Spleen (tissue), 11 donors: ENCODE data around the gene SLC25A48. TPM values are rescaled to one million over a fixed set of nuclear protein-coding genes. Genes with fewer than 3 reads are reported as not detected.

Experiments used
- DNase-seq: peaks from one replicate; pipeline ENCODE4 v3.0.0-alpha.2; 2020
- H3K27ac ChIP-seq, 8 donors: fragments of 200-600 bp; sonication (generic) in 7 of 8; 1 replicate in 4 of 8; 2 replicates in 4 of 8; pipeline versions ENCODE4 v1.5.0 to v1.8.0; 2016 to 2021; ENCODE audit warnings: inconsistent platforms in 4 of 8, mild to moderate bottlenecking in 4 of 8, moderate library complexity in 1 of 8
- H3K27me3 ChIP-seq, 7 donors: fragments of 200-600 bp; sonication (generic) in 6 of 7; replicated peaks in 1 of 7; 1 replicate in 4 of 7; 2 replicates in 3 of 7; pipeline versions ENCODE4 v1.5.0 to v1.8.0; 2016 to 2021; ENCODE audit warnings: inconsistent platforms in 3 of 7, mild to moderate bottlenecking in 1 of 7
- H3K36me3 ChIP-seq, 6 donors: fragments of 200-600 bp; sonication (generic) in 5 of 6; 1 replicate in 4 of 6; 2 replicates in 2 of 6; pipeline versions ENCODE4 v1.5.0 to v1.8.0; 2016 to 2021; ENCODE audit warnings: inconsistent platforms in 2 of 6
- H3K4me1 ChIP-seq, 6 donors: fragments of 200-600 bp; sonication (generic) in 5 of 6; 1 replicate in 3 of 6; 2 replicates in 3 of 6; pipeline versions ENCODE4 v1.5.0 to v1.8.0; 2016 to 2021; ENCODE audit warnings: inconsistent platforms in 3 of 6
- H3K4me3 ChIP-seq, 8 donors: fragments of 200-600 bp; sonication (generic) in 7 of 8; 1 replicate in 4 of 8; 2 replicates in 4 of 8; pipeline versions ENCODE4 v1.5.0 to v1.8.0; 2016 to 2021; ENCODE audit warnings: inconsistent platforms in 4 of 8, mild to moderate bottlenecking in 4 of 8, moderate library complexity in 2 of 8
- H3K9me3 ChIP-seq, 8 donors: fragments of 200-600 bp; sonication (generic) in 7 of 8; 1 replicate in 4 of 8; 2 replicates in 4 of 8; pipeline versions ENCODE4 v1.5.0 to v1.8.0; 2016 to 2021; ENCODE audit warnings: inconsistent platforms in 4 of 8
- POLR2A ChIP-seq, 3 donors: fragments of 450-650 bp; IDR thresholded peaks; one replicate each; pipeline ENCODE4 v1.5.1; 2017; ENCODE audit warnings: antibody characterized with exemption in 3 of 3, mild to moderate bottlenecking in 1 of 3
- POLR2AphosphoS5 ChIP-seq, 3 donors: sonication (generic); formaldehyde crosslinking; IDR thresholded peaks; one replicate each; pipeline ENCODE4 v1.5.1; 2017; ENCODE audit warnings: antibody characterized with exemption in 3 of 3
- WGBS, 5 donors: extraction: QIAGEN DNeasy Blood & Tissue Kit in 3 of 5; methylation state at CpG; one replicate each; pipeline versions ENCODE4 v1.1.5 to v1.1.7; 2013 to 2018; 5-methylcytosine and 5-hydroxymethylcytosine counted together
- intact Hi-C: fragments of 100-400 bp; cut with DNase I; formaldehyde crosslinking; loops from one replicate; pipeline ENCODE4 v1.15.0; 2023; ENCODE audit warnings: low total_unique reads
- polyA plus RNA-seq, 3 donors: library from polyadenylated mRNA; stranded (reverse); fragments of 200-250 nt; gene quantifications; one replicate each; pipeline ENCODE4 v1.2.1, GENCODE V29; 2013
- total RNA-seq, 7 donors: library from RNA; depleted of rRNA in 3 of 7; stranded (reverse); fragments of >200 nt in 3 of 7; fragmentation: NEBNext Ultra II Directional in 4 of 7; extraction: Animal tissue kit (Norgen Biotek cat#: 25700) in 4 of 7; gene quantifications; one replicate each; pipeline versions ENCODE4 v1.1.0 to v1.2.1, GENCODE V29; 2016 to 2021
- TF ChIP-seq, protein P1 (sequence below), 11 experiments: fragments of 200-600 bp in 7 of 11; fragments of 450-650 bp in 4 of 11; sonication (generic) in 4 of 11; IDR thresholded peaks in 8 of 11; conservative IDR thresholded peaks in 3 of 11; 1 replicate in 7 of 11; 2 replicates in 4 of 11; pipeline versions ENCODE4 v1.4.0 to v1.8.0; 2016 to 2021; ENCODE audit warnings: antibody characterized with exemption in 11 of 11, inconsistent platforms in 4 of 11, mild to moderate bottlenecking in 1 of 11
- donor health status: healthy with polysubstance abuse.
- donor health status: DM: no; HTN: no; CAD: no; lungs with moderate emphysema.
- donor health status: DM: no; HTN: no; CAD: no.
- donor health status: Bipolar disorder and iron deficiency.
- donor health status: healthy.
- donor health status: DM: no; HTN: no; CAD: no.
- donor health status: DM: yes; HTN: yes; CAD: no.

SLC25A48 gene
- total and polyA plus RNA-seq, 10 donors: 0.06 to 0.66 (median 0.33) TPM; not detected in 7

DNA sequence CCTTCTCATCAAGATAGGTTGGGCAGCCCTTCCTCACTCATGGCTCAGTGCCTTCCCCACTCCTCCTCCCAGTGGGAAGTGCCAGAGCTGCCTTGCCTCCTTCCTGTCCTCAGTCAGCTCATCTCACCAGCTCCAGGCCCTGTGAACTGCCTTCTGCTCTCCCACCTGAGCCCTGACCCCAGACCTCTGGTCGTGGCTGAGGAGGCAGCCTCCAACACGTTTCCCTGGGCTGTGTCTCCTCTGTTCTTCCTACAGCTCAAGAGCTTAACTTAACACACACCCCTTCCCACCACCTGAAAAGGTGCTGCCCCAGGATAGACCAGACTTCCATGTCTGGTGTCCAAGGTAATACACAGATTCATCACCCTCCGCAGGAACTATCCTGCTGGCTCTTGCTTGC, 40.0 kb downstream of the SLC25A48 start:
- intact Hi-C loops: no loop called here
- no peak overlapping the region for H3K4me3 ChIP-seq
- no peaks in the 10 kb centered on the region for H3K9me3 ChIP-seq
- H3K4me1 ChIP-seq: no peaks in the 10 kb centered on the region
- no peak for TF ChIP-seq POLR2AphosphoS5 (IDR thresholded peaks at IDR 0.05)
- TF ChIP-seq, protein P1, sequence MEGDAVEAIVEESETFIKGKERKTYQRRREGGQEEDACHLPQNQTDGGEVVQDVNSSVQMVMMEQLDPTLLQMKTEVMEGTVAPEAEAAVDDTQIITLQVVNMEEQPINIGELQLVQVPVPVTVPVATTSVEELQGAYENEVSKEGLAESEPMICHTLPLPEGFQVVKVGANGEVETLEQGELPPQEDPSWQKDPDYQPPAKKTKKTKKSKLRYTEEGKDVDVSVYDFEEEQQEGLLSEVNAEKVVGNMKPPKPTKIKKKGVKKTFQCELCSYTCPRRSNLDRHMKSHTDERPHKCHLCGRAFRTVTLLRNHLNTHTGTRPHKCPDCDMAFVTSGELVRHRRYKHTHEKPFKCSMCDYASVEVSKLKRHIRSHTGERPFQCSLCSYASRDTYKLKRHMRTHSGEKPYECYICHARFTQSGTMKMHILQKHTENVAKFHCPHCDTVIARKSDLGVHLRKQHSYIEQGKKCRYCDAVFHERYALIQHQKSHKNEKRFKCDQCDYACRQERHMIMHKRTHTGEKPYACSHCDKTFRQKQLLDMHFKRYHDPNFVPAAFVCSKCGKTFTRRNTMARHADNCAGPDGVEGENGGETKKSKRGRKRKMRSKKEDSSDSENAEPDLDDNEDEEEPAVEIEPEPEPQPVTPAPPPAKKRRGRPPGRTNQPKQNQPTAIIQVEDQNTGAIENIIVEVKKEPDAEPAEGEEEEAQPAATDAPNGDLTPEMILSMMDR (IDR thresholded peaks at IDR 0.05 in 8 of 11, conservative IDR thresholded peaks at IDR 0.05 in 3 of 11): no peak
- TF ChIP-seq POLR2A (IDR thresholded peaks at IDR 0.05): no peak
- H3K27ac ChIP-seq: no peak overlapping the region
- H3K27me3 ChIP-seq: peaks cover 0 to 16% (median 0%) of the 10 kb centered on the region in 7 donors
- 63 to 75% (median 67%) methylated on average over 3 of the region's 3 CpGs for WGBS, 5 donors
- DNase-seq: peak; percentile 56
- no peaks in the 10 kb centered on the region for H3K36me3 ChIP-seq

DNA sequence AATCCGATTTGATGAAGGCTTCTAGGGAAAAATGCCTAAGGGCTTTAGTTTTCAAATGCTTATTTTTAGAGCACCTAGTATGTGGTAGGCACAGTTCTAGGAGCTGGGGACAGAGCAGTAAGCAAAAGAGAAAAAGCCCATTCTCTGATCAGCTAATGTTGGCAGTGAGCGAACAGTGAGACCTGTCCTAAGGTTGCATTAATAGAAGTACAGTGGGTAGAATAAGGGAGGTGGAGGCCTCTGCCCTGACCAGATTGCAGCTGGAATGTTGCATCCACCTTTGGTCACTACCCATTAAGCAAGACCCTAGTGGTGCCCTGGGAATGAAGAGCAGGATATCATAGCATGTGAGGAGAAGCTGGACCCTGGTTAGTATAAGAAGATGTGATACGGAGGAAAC, 41.1 kb downstream of the SLC25A48 start:
- H3K4me1 ChIP-seq: no peaks in the 10 kb centered on the region
- no peak overlapping the region for H3K4me3 ChIP-seq
- WGBS, 5 donors: 89 to 93% (median 90%) methylated on average over 3 of the region's 3 CpGs
- DNase-seq: no peak
- intact Hi-C loops: no loop called here
- TF ChIP-seq POLR2AphosphoS5 (IDR thresholded peaks at IDR 0.05) (no peak), POLR2A (IDR thresholded peaks at IDR 0.05) (no peak)
- TF ChIP-seq, protein P1 (IDR thresholded peaks at IDR 0.05 in 8 of 11, conservative IDR thresholded peaks at IDR 0.05 in 3 of 11): no peak
- peaks cover 0 to 23% (median 0%) of the 10 kb centered on the region in 7 donors for H3K27me3 ChIP-seq
- no peaks in the 10 kb centered on the region for H3K9me3 ChIP-seq
- no peaks in the 10 kb centered on the region for H3K36me3 ChIP-seq
- no peak overlapping the region for H3K27ac ChIP-seq

DNA sequence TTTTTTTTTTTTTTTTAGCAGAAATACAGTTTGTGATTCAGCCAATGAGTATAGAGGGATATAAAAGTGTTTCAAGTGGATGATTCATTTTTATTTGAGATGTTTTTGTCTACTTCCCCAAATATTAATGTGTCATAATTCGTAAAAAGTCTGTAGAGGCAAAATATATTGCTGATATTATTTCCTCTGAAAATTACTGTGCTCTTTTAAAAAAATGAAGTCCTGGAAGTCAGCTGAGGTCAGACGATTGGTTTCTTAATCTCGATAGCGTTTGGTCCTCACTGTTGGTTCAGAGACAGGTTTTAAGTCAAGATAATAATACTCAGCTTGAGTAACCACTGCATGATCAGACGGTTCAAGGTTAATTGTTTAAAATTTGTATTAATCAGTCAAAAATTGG, 41.7 kb downstream of the SLC25A48 start:
- 47 to 62% (median 58%) methylated on average over 5 of the region's 5 CpGs for WGBS, 5 donors
- Histone ChIP-seq H3K27ac (no peak overlapping the region), H3K27me3 (peaks cover 0 to 28% (median 0%) of the 10 kb centered on the region in 7 donors), H3K9me3 (no peaks in the 10 kb centered on the region), H3K4me1 (no peaks in the 10 kb centered on the region), H3K36me3 (no peaks in the 10 kb centered on the region), H3K4me3 (no peak overlapping the region)
- TF ChIP-seq, protein P1 (IDR thresholded peaks at IDR 0.05 in 8 of 11, conservative IDR thresholded peaks at IDR 0.05 in 3 of 11): no peak
- TF ChIP-seq POLR2AphosphoS5 (IDR thresholded peaks at IDR 0.05) (no peak), POLR2A (IDR thresholded peaks at IDR 0.05) (no peak)
- no peak for DNase-seq
- intact Hi-C loops: no loop called here

DNA sequence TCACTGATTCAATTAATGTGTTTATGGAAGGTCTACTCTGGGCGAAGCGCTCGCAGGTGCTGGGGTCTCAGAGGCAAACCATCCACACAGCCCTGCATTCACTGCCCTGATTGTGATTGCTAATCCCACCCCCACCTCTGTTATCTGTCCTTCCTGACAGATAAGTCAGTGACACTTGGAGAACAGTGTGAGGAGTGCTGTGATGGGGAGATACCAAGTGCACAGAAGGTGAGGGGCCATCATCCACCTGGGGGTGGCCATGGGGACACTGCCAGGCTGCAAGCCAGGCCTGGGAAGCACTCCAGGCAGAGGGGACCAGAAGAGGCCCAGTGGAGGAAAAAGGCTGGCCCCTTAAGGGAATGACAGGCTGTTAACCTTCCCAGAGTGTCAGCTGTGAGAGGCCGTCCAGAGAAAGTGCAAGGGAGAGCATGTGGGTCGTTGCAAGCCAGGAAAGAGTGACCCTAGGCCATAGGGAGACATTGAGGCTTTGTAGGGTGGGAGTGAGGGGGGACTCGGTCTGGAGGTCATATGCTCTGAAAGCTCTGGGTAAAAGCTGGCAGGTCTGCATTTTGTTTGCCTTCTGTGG, 43.2 kb downstream of the SLC25A48 start:
- Histone ChIP-seq H3K4me3 (no peak overlapping the region), H3K27ac (no peak overlapping the region), H3K4me1 (no peaks in the 10 kb centered on the region), H3K36me3 (no peaks in the 10 kb centered on the region), H3K9me3 (no peaks in the 10 kb centered on the region), H3K27me3 (peaks cover 0 to 38% (median 0%) of the 10 kb centered on the region in 7 donors)
- 68 to 78% (median 72%) methylated on average over 6 of the region's 6 CpGs for WGBS, 5 donors
- no peak for DNase-seq
- intact Hi-C loops: no loop called here
- TF ChIP-seq POLR2A (IDR thresholded peaks at IDR 0.05): no peak
- TF ChIP-seq, protein P1 (IDR thresholded peaks at IDR 0.05 in 8 of 11, conservative IDR thresholded peaks at IDR 0.05 in 3 of 11): no peak
- TF ChIP-seq POLR2AphosphoS5 (IDR thresholded peaks at IDR 0.05): no peak
